SU-DHL-6 (cell line): Measurements from ENCODE around the gene CCNC.

Experiments used
- CTCF ChIP-seq: fragments of 200-600 bp; sonication (generic); IDR thresholded peaks from one replicate; pipeline ENCODE4 v1.5.1; 2017; ENCODE audit warnings: antibody characterized with exemption, mild to moderate bottlenecking, low read length, moderate library complexity; ENCODE audit not compliant: insufficient read depth, poor library complexity, severe bottlenecking
- EZH2phosphoT487 ChIP-seq: fragments of 200-600 bp; sonication (generic), shearing (Covaris generic); conservative IDR thresholded peaks from 2 replicates; pipeline ENCODE4 v1.6.1; 2018; ENCODE audit warnings: mild to moderate bottlenecking, antibody characterized with exemption, low read length, moderate library complexity, mixed read lengths

- TF ChIP-seq CTCF: no peak
- TF ChIP-seq EZH2phosphoT487: no peak
Measured at GRCh38 chr6:99575544-99576227, 7.2 kb upstream of the CCNC start.
